Karpas-422 (cell line): ENCODE measurements around the gene CMKLR1. TPM values are rescaled to one million over a fixed set of nuclear protein-coding genes. Genes with fewer than 3 reads are reported as not detected.

Experiments used
- DNase-seq: peaks from one replicate; pipeline ENCODE4 v3.0.0-alpha.2; 2015
- H2AFZ ChIP-seq: fragments of 200-600 bp; sonication (generic); 2 replicates; pipeline ENCODE4 v1.6.1; 2014; ENCODE audit warnings: antibody characterized with exemption, low read length, mixed read lengths
- H3K27ac ChIP-seq: fragments of 200-600 bp; sonication (generic); 2 replicates; pipeline ENCODE4 v1.5.1; 2014; ENCODE audit warnings: mild to moderate bottlenecking, low read length, moderate library complexity
- H3K27me3 ChIP-seq: fragments of 200-600 bp; sonication (generic); 2 replicates; pipeline ENCODE4 v1.6.1; 2014; ENCODE audit warnings: low read length, mixed read lengths
- H3K36me3 ChIP-seq: fragments of 200-600 bp; sonication (generic); 2 replicates; pipeline ENCODE4 v1.6.1; 2014; ENCODE audit warnings: low read length, mixed read lengths; ENCODE audit not compliant: insufficient read depth
- H3K4me1 ChIP-seq: fragments of 200-600 bp; sonication (generic); 2 replicates; pipeline ENCODE4 v1.6.1; 2014; ENCODE audit warnings: mild to moderate bottlenecking, low read length, mixed read lengths
- H3K4me2 ChIP-seq: fragments of 200-600 bp; sonication (generic); 2 replicates; pipeline ENCODE4 v1.6.1; 2014; ENCODE audit warnings: low read length, low read depth, mild to moderate bottlenecking; ENCODE audit not compliant: poor library complexity, severe bottlenecking
- H3K4me3 ChIP-seq: fragments of 200-600 bp; sonication (generic); 2 replicates; pipeline ENCODE4 v1.5.1; 2014; ENCODE audit warnings: mild to moderate bottlenecking, antibody characterized with exemption, low read length, mixed read lengths
- H3K79me2 ChIP-seq: fragments of 200-600 bp; sonication (generic); 2 replicates; pipeline ENCODE4 v1.6.1; 2014; ENCODE audit warnings: mild to moderate bottlenecking, low read length, mixed read lengths
- H3K9ac ChIP-seq: fragments of 200-600 bp; sonication (generic); 2 replicates; pipeline ENCODE4 v1.6.0; 2014; ENCODE audit warnings: low read length
- H3K9me2 ChIP-seq: fragments of 200-600 bp; sonication (generic), shearing (Covaris generic); replicated peaks from 2 replicates; pipeline ENCODE4 v1.6.0; 2014; ENCODE audit warnings: mild to moderate bottlenecking, low read length, moderate library complexity; ENCODE audit not compliant: insufficient read depth
- H3K9me3 ChIP-seq: fragments of 300-700, 200-600 bp; sonication (generic); 2 replicates; pipeline ENCODE4 v1.6.1; 2014; ENCODE audit warnings: low read length, mixed read lengths
- H4K20me1 ChIP-seq: fragments of 200-600 bp; sonication (generic); 2 replicates; pipeline ENCODE4 v1.6.1; 2014; ENCODE audit warnings: mild to moderate bottlenecking, antibody characterized with exemption, low read length, low read depth; ENCODE audit not compliant: insufficient read depth
- total RNA-seq: library from RNA; depleted of rRNA; stranded (reverse); fragments of >200 nt; shearing (Covaris generic); gene quantifications from 2 replicates; pipeline ENCODE4 v1.2.3, GENCODE V29; 2014; ENCODE audit warnings: low replicate concordance

The CMKLR1 gene
- total RNA-seq, 1 experiment from 2014 or later: not detected

- no peaks in the 10 kb centered on the region for H3K9me2 ChIP-seq
- DNase-seq: no peak
- H3K79me2 ChIP-seq: no peaks in the 10 kb centered on the region
- H3K4me1 ChIP-seq: no peaks in the 10 kb centered on the region
- H4K20me1 ChIP-seq: no peaks in the 10 kb centered on the region
- no peak overlapping the region for H3K9ac ChIP-seq
- no peak overlapping the region for H3K4me3 ChIP-seq
- H3K27ac ChIP-seq: no peak overlapping the region
- no peaks in the 10 kb centered on the region for H3K27me3 ChIP-seq
- no peak overlapping the region for H3K4me2 ChIP-seq
- no peaks in the 10 kb centered on the region for H3K9me3 ChIP-seq
- H2AFZ ChIP-seq: no peak overlapping the region
- no peaks in the 10 kb centered on the region for H3K36me3 ChIP-seq
These were observed 56.4 kb downstream of the CMKLR1 start for GRCh38 chr12:108282676-108283075.

- Histone ChIP-seq H3K27ac (no peak overlapping the region), H3K9ac (no peak overlapping the region), H4K20me1 (no peaks in the 10 kb centered on the region), H3K4me3 (no peak overlapping the region), H3K79me2 (no peaks in the 10 kb centered on the region), H3K36me3 (no peaks in the 10 kb centered on the region), H3K4me2 (no peak overlapping the region), H3K9me2 (no peaks in the 10 kb centered on the region), H3K27me3 (no peaks in the 10 kb centered on the region), H3K4me1 (no peaks in the 10 kb centered on the region), H3K9me3 (no peaks in the 10 kb centered on the region), H2AFZ (no peak overlapping the region)
- DNase-seq: no peak
These were observed 57.0 kb downstream of the CMKLR1 start for GRCh38 chr12:108282160-108282559.

GRCh38 chr12:108277613-108278012, 61.5 kb downstream of the CMKLR1 start:
- no peak overlapping the region for H3K9ac ChIP-seq

GRCh38 chr12:108273217-108273616, 65.9 kb downstream of the CMKLR1 start:
- H3K9me2 ChIP-seq: no peaks in the 10 kb centered on the region

More at GRCh38 chr12:108277613-108278012, 61.5 kb downstream of the CMKLR1 start:
- no peaks in the 10 kb centered on the region for H3K36me3 ChIP-seq
- no peaks in the 10 kb centered on the region for H3K9me3 ChIP-seq
- no peak overlapping the region for H2AFZ ChIP-seq
- no peak for DNase-seq
- H3K4me1 ChIP-seq: no peaks in the 10 kb centered on the region
- no peak overlapping the region for H3K4me3 ChIP-seq
- H3K4me2 ChIP-seq: no peak overlapping the region
- no peaks in the 10 kb centered on the region for H4K20me1 ChIP-seq
- no peaks in the 10 kb centered on the region for H3K9me2 ChIP-seq
- H3K27ac ChIP-seq: no peak overlapping the region
- H3K79me2 ChIP-seq: no peaks in the 10 kb centered on the region
- H3K27me3 ChIP-seq: no peaks in the 10 kb centered on the region

GRCh38 chr12:108271951-108272872, 66.9 kb downstream of the CMKLR1 start:
- Histone ChIP-seq H3K9ac (no peak overlapping the region), H3K79me2 (no peaks in the 10 kb centered on the region), H3K9me2 (no peaks in the 10 kb centered on the region), H3K4me2 (no peak overlapping the region), H3K27me3 (no peaks in the 10 kb centered on the region), H3K36me3 (no peaks in the 10 kb centered on the region), H4K20me1 (no peaks in the 10 kb centered on the region), H2AFZ (no peak overlapping the region), H3K27ac (no peak overlapping the region), H3K4me3 (no peak overlapping the region), H3K4me1 (no peaks in the 10 kb centered on the region), H3K9me3 (no peaks in the 10 kb centered on the region)
- DNase-seq: no peak

More at GRCh38 chr12:108273217-108273616, 65.9 kb downstream of the CMKLR1 start:
- no peaks in the 10 kb centered on the region for H4K20me1 ChIP-seq
- H3K27ac ChIP-seq: no peak overlapping the region
- H3K4me2 ChIP-seq: no peak overlapping the region
- no peaks in the 10 kb centered on the region for H3K36me3 ChIP-seq
- no peaks in the 10 kb centered on the region for H3K79me2 ChIP-seq
- no peaks in the 10 kb centered on the region for H3K9me3 ChIP-seq
- no peak overlapping the region for H2AFZ ChIP-seq
- no peak overlapping the region for H3K4me3 ChIP-seq
- no peak for DNase-seq
- H3K9ac ChIP-seq: no peak overlapping the region
- no peaks in the 10 kb centered on the region for H3K27me3 ChIP-seq
- no peaks in the 10 kb centered on the region for H3K4me1 ChIP-seq

- H3K4me1 ChIP-seq: no peaks in the 10 kb centered on the region
- no peaks in the 10 kb centered on the region for H3K36me3 ChIP-seq
- no peaks in the 10 kb centered on the region for H3K27me3 ChIP-seq
- DNase-seq: no peak
- no peaks in the 10 kb centered on the region for H3K79me2 ChIP-seq
- H3K9ac ChIP-seq: no peak overlapping the region
- no peak overlapping the region for H3K4me2 ChIP-seq
- no peak overlapping the region for H3K4me3 ChIP-seq
- no peaks in the 10 kb centered on the region for H3K9me2 ChIP-seq
- H2AFZ ChIP-seq: no peak overlapping the region
- H3K27ac ChIP-seq: no peak overlapping the region
- no peaks in the 10 kb centered on the region for H4K20me1 ChIP-seq
- no peaks in the 10 kb centered on the region for H3K9me3 ChIP-seq
These were observed 68.3 kb downstream of the CMKLR1 start for GRCh38 chr12:108270849-108271143.

- H2AFZ ChIP-seq: no peak overlapping the region
- H3K4me2 ChIP-seq: no peak overlapping the region
- no peaks in the 10 kb centered on the region for H3K9me2 ChIP-seq
- H3K79me2 ChIP-seq: no peaks in the 10 kb centered on the region
- no peaks in the 10 kb centered on the region for H3K36me3 ChIP-seq
- H3K4me3 ChIP-seq: no peak overlapping the region
- no peaks in the 10 kb centered on the region for H3K9me3 ChIP-seq
- DNase-seq: no peak
- H4K20me1 ChIP-seq: no peaks in the 10 kb centered on the region
- H3K9ac ChIP-seq: no peak overlapping the region
- H3K27me3 ChIP-seq: no peaks in the 10 kb centered on the region
- H3K4me1 ChIP-seq: no peaks in the 10 kb centered on the region
- no peak overlapping the region for H3K27ac ChIP-seq
These were observed 68.9 kb downstream of the CMKLR1 start for GRCh38 chr12:108270035-108270848.

- H3K36me3 ChIP-seq: no peaks in the 10 kb centered on the region
- no peaks in the 10 kb centered on the region for H3K9me2 ChIP-seq
These were observed 69.9 kb downstream of the CMKLR1 start for GRCh38 chr12:108269224-108269623.

More at GRCh38 chr12:108269224-108269623, 69.9 kb downstream of the CMKLR1 start:
- no peaks in the 10 kb centered on the region for H3K4me1 ChIP-seq
- no peak overlapping the region for H3K9ac ChIP-seq
- DNase-seq: no peak
- H4K20me1 ChIP-seq: no peaks in the 10 kb centered on the region
- no peak overlapping the region for H3K4me2 ChIP-seq
- H3K27me3 ChIP-seq: no peaks in the 10 kb centered on the region
- H3K4me3 ChIP-seq: no peak overlapping the region
- H3K9me3 ChIP-seq: no peaks in the 10 kb centered on the region
- H3K27ac ChIP-seq: no peak overlapping the region
- H3K79me2 ChIP-seq: no peaks in the 10 kb centered on the region
- H2AFZ ChIP-seq: no peak overlapping the region
